ENCODE results near the gene TBC1D17. TPM values are rescaled to one million over a fixed set of nuclear protein-coding genes. Genes with fewer than 3 reads are reported as not detected.

The TBC1D17 gene
- total RNA-seq, 2 donors from 2014 or later: 40.7 to 47.3 TPM

- Histone ChIP-seq H3K36me3 (ENCODE audit: control insufficient read depth, insufficient read depth, low read length) (peaks cover 12% of the 10 kb centered on the region), H3K4me1 (ENCODE audit: control insufficient read depth, insufficient read depth, low read length) (no peaks in the 10 kb centered on the region), H3K9ac (ENCODE audit: extremely low read depth, low read length, poor library complexity, severe bottlenecking) (no peak overlapping the region), H3K27me3 (ENCODE audit: control insufficient read depth, insufficient read depth, low read length, poor library complexity, severe bottlenecking) (no peaks in the 10 kb centered on the region), H3K4me3 (ENCODE audit: low read length) (no peak overlapping the region), H3K9me3 (ENCODE audit: control insufficient read depth, low read length) (peaks cover 7% of the 10 kb centered on the region), H3K27ac (ENCODE audit: low read depth, low read length) (no peak overlapping the region)
- Mint-ChIP-seq H3K4me3 (no peak overlapping the region), H3K36me3 (ENCODE audit: low read depth) (peaks cover 23% of the 10 kb centered on the region), H3K4me1 (peaks cover 6% of the 10 kb centered on the region), H3K9me3 (peaks cover 7% of the 10 kb centered on the region), H3K27me3 (ENCODE audit: insufficient read depth) (no peaks in the 10 kb centered on the region), H3K27ac (no peak overlapping the region)
- TF ChIP-seq, protein P1, sequence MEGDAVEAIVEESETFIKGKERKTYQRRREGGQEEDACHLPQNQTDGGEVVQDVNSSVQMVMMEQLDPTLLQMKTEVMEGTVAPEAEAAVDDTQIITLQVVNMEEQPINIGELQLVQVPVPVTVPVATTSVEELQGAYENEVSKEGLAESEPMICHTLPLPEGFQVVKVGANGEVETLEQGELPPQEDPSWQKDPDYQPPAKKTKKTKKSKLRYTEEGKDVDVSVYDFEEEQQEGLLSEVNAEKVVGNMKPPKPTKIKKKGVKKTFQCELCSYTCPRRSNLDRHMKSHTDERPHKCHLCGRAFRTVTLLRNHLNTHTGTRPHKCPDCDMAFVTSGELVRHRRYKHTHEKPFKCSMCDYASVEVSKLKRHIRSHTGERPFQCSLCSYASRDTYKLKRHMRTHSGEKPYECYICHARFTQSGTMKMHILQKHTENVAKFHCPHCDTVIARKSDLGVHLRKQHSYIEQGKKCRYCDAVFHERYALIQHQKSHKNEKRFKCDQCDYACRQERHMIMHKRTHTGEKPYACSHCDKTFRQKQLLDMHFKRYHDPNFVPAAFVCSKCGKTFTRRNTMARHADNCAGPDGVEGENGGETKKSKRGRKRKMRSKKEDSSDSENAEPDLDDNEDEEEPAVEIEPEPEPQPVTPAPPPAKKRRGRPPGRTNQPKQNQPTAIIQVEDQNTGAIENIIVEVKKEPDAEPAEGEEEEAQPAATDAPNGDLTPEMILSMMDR (conservative IDR thresholded peaks at IDR 0.05): no peak
- WGBS, 2 experiments (ENCODE audit: insufficient coverage in 1 of 2, insufficient read length in 1 of 2): 63 to 77% methylated on average over 3 to 5 of the region's 5 CpGs
- DNase-seq: no peak
Measured at GRCh38 chr19:49846408-49846807, 31.1 kb upstream of the TBC1D17 start.

GRCh38 chr19:49847731-49848696, 29.5 kb upstream of the TBC1D17 start:
- H3K27ac Mint-ChIP-seq: no peak overlapping the region
- no peaks in the 10 kb centered on the region for H3K27me3 ChIP-seq (ENCODE audit: control insufficient read depth, insufficient read depth, low read length, poor library complexity, severe bottlenecking)
- 89 to 95% methylated on average over 9 to 10 of the region's 10 CpGs for WGBS, 2 experiments (ENCODE audit: insufficient coverage in 1 of 2, insufficient read length in 1 of 2)
- H3K27me3 Mint-ChIP-seq (ENCODE audit: insufficient read depth): no peaks in the 10 kb centered on the region
- H3K36me3 ChIP-seq (ENCODE audit: control insufficient read depth, insufficient read depth, low read length): peaks cover 12% of the 10 kb centered on the region
- no peak overlapping the region for H3K4me3 Mint-ChIP-seq
- H3K36me3 Mint-ChIP-seq (ENCODE audit: low read depth): peaks cover 30% of the 10 kb centered on the region
- peaks cover 5% of the 10 kb centered on the region for H3K4me1 ChIP-seq (ENCODE audit: control insufficient read depth, insufficient read depth, low read length)
- H3K9ac ChIP-seq (ENCODE audit: extremely low read depth, low read length, poor library complexity, severe bottlenecking): no peak overlapping the region
- TF ChIP-seq, protein P1 (conservative IDR thresholded peaks at IDR 0.05): no peak
- peaks cover 7% of the 10 kb centered on the region for H3K9me3 ChIP-seq (ENCODE audit: control insufficient read depth, low read length)
- DNase-seq: no peak
- H3K9me3 Mint-ChIP-seq: peaks cover 7% of the 10 kb centered on the region
- H3K4me1 Mint-ChIP-seq: peaks cover 16% of the 10 kb centered on the region
- no peak overlapping the region for H3K27ac ChIP-seq (ENCODE audit: low read depth, low read length)
- H3K4me3 ChIP-seq (ENCODE audit: low read length): no peak overlapping the region

- peaks cover 12% of the 10 kb centered on the region for H3K36me3 ChIP-seq (ENCODE audit: control insufficient read depth, insufficient read depth, low read length)
- DNase-seq: no peak
- peaks cover 30% of the 10 kb centered on the region for H3K36me3 Mint-ChIP-seq (ENCODE audit: low read depth)
- peaks cover 5% of the 10 kb centered on the region for H3K4me1 ChIP-seq (ENCODE audit: control insufficient read depth, insufficient read depth, low read length)
- H3K27me3 Mint-ChIP-seq (ENCODE audit: insufficient read depth): no peaks in the 10 kb centered on the region
- no peaks in the 10 kb centered on the region for H3K27me3 ChIP-seq (ENCODE audit: control insufficient read depth, insufficient read depth, low read length, poor library complexity, severe bottlenecking)
- H3K9me3 Mint-ChIP-seq: peaks cover 7% of the 10 kb centered on the region
- 92 to 99% methylated on average over 2 to 3 of the region's 3 CpGs for WGBS, 2 experiments (ENCODE audit: insufficient coverage in 1 of 2, insufficient read length in 1 of 2)
- no peak overlapping the region for H3K9ac ChIP-seq (ENCODE audit: extremely low read depth, low read length, poor library complexity, severe bottlenecking)
- H3K27ac ChIP-seq (ENCODE audit: low read depth, low read length): no peak overlapping the region
- H3K4me3 ChIP-seq (ENCODE audit: low read length): no peak overlapping the region
- H3K9me3 ChIP-seq (ENCODE audit: control insufficient read depth, low read length): peaks cover 7% of the 10 kb centered on the region
- peaks cover 21% of the 10 kb centered on the region for H3K4me1 Mint-ChIP-seq
- H3K27ac Mint-ChIP-seq: no peak overlapping the region
- no peak overlapping the region for H3K4me3 Mint-ChIP-seq
- TF ChIP-seq, protein P1 (conservative IDR thresholded peaks at IDR 0.05): no peak
Measured at GRCh38 chr19:49848938-49849337, 28.6 kb upstream of the TBC1D17 start.
